ENCODE results near the gene BMPER. TPM values are rescaled to one million over a fixed set of nuclear protein-coding genes. Genes with fewer than 3 reads are reported as not detected.

BMPER gene
- total RNA-seq, 1 experiment from 2014 or later, result not detected

DNA sequence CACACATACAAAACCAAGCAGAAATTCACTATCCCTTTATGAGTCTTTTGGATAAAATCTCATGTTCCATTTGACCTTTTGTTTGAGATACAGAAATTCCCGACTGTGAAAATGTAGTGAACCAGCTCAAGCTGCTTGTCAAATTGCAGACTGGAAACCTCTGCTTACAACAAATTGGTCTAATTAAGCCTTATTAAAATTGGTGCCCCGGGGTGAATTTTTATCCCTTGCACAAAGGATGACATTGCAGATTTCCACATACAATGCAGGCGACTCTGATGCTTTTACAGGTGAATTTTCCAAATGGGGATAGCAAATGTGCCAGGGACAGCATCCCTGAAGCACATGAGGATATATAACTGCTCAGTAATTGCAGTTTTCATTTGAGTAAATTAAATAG, 257.3 kb downstream of the BMPER start:
- intact Hi-C loops (cut with micrococcal nuclease; ENCODE audit: unreplicated experiment), result no loop called here
- DNase-seq, result no peak
- TF ChIP-seq, protein P1, sequence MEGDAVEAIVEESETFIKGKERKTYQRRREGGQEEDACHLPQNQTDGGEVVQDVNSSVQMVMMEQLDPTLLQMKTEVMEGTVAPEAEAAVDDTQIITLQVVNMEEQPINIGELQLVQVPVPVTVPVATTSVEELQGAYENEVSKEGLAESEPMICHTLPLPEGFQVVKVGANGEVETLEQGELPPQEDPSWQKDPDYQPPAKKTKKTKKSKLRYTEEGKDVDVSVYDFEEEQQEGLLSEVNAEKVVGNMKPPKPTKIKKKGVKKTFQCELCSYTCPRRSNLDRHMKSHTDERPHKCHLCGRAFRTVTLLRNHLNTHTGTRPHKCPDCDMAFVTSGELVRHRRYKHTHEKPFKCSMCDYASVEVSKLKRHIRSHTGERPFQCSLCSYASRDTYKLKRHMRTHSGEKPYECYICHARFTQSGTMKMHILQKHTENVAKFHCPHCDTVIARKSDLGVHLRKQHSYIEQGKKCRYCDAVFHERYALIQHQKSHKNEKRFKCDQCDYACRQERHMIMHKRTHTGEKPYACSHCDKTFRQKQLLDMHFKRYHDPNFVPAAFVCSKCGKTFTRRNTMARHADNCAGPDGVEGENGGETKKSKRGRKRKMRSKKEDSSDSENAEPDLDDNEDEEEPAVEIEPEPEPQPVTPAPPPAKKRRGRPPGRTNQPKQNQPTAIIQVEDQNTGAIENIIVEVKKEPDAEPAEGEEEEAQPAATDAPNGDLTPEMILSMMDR (IDR thresholded peaks at IDR 0.05; ENCODE audit: insufficient read depth in 1 of 2, low read depth in 1 of 2, low read length in 1 of 2, severe bottlenecking in 1 of 2, unreplicated experiment in 1 of 2), result no peak
- Histone ChIP-seq H3K9me3 (no peaks in the 10 kb centered on the region), H3K4me3 (ENCODE audit: low read depth, low read length) (no peak overlapping the region), H3K4me1 (no peaks in the 10 kb centered on the region), H3K36me3 (ENCODE audit: control insufficient read depth, insufficient read depth, low read length) (no peaks in the 10 kb centered on the region), H3K27me3 (replicated peaks; ENCODE audit: control insufficient read depth, insufficient read depth, low read length) (no peaks in the 10 kb centered on the region; the same call in 1 of the 2 replicates)
- H3K27ac Mint-ChIP-seq (ENCODE audit: unreplicated experiment), result no peak overlapping the region
- no peaks in the 10 kb centered on the region for H3K36me3 Mint-ChIP-seq (ENCODE audit: insufficient read depth, unreplicated experiment)
- peaks cover 17% of the 10 kb centered on the region for H3K9me3 Mint-ChIP-seq (ENCODE audit: unreplicated experiment)
- POLR2A ChIA-PET, result no interaction called here
- H3K4me1 Mint-ChIP-seq (ENCODE audit: low read depth, unreplicated experiment), result no peaks in the 10 kb centered on the region
- H3K27me3 Mint-ChIP-seq (ENCODE audit: insufficient read depth, unreplicated experiment), result no peaks in the 10 kb centered on the region
- no peak overlapping the region for H3K4me3 Mint-ChIP-seq (ENCODE audit: unreplicated experiment)
- BruUV-seq (replicated peaks), result no TSS peak
- CTCF ChIA-PET, result no interaction called here

DNA sequence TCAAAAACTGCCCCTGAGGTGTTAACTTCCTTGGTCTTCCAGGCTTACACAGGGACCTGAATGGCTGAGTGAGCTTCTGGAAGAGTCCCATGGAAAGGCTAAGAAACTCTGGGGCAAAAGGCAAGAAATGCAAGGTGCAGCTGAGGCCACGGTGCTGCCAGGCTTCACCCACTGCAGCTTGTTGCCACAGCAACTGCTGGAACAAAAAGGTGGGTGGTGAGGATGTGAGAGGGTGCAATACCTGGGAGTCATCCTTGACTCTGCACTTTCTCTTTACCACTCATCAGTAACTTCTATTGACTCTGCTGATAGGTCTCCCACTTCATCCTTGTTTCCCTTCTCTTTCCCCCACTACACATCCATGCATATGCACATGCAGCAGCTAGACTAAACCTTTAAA, 258.6 kb downstream of the BMPER start:
- DNase-seq, result no peak
- no TSS peak for BruUV-seq (replicated peaks)
- no peaks in the 10 kb centered on the region for H3K4me1 ChIP-seq
- ChIA-PET POLR2A (no interaction called here), CTCF (no interaction called here)
- H3K4me1 Mint-ChIP-seq (ENCODE audit: low read depth, unreplicated experiment), result no peaks in the 10 kb centered on the region
- H3K4me3 ChIP-seq (ENCODE audit: low read depth, low read length), result no peak overlapping the region
- intact Hi-C loops (cut with micrococcal nuclease; ENCODE audit: unreplicated experiment), result no loop called here
- peaks cover 29% of the 10 kb centered on the region for H3K9me3 Mint-ChIP-seq (ENCODE audit: unreplicated experiment)
- no peaks in the 10 kb centered on the region for H3K36me3 ChIP-seq (ENCODE audit: control insufficient read depth, insufficient read depth, low read length)
- TF ChIP-seq, protein P1 (IDR thresholded peaks at IDR 0.05; ENCODE audit: insufficient read depth in 1 of 2, low read depth in 1 of 2, low read length in 1 of 2, severe bottlenecking in 1 of 2, unreplicated experiment in 1 of 2), result no peak
- H3K36me3 Mint-ChIP-seq (ENCODE audit: insufficient read depth, unreplicated experiment), result no peaks in the 10 kb centered on the region
- no peaks in the 10 kb centered on the region for H3K9me3 ChIP-seq
- H3K27ac Mint-ChIP-seq (ENCODE audit: unreplicated experiment), result no peak overlapping the region
- no peaks in the 10 kb centered on the region for H3K27me3 Mint-ChIP-seq (ENCODE audit: insufficient read depth, unreplicated experiment)
- no peaks in the 10 kb centered on the region; the same call in 1 of the 2 replicates for H3K27me3 ChIP-seq (replicated peaks; ENCODE audit: control insufficient read depth, insufficient read depth, low read length)
- H3K4me3 Mint-ChIP-seq (ENCODE audit: unreplicated experiment), result no peak overlapping the region

DNA sequence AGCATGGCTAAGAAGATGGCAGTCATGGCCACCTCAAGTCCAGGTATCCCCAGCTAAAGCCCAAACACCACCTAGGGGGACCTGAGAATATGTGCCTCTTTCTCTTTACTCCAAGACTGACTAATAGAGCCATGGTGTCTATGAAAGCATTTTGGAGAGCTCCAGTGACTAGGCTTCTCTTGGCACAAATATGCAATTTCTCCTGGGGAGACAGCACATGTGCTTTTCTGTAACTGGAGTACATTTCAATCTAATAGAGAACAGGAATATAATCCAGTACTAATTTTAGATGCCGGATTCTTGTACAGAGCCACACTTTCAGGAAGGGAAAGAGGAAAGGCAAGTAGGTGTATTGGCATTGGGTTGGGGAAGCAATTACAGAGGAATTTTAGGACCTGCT, 260.1 kb downstream of the BMPER start:
- no peaks in the 10 kb centered on the region for H3K27me3 Mint-ChIP-seq (ENCODE audit: insufficient read depth, unreplicated experiment)
- intact Hi-C loops (cut with micrococcal nuclease; ENCODE audit: unreplicated experiment), result no loop called here
- CTCF ChIA-PET, result no interaction called here
- TF ChIP-seq, protein P1 (IDR thresholded peaks at IDR 0.05; ENCODE audit: insufficient read depth in 1 of 2, low read depth in 1 of 2, low read length in 1 of 2, severe bottlenecking in 1 of 2, unreplicated experiment in 1 of 2), result peak in 1 of 2 experiments; percentile 2
- POLR2A ChIA-PET, result no interaction called here
- H3K9me3 Mint-ChIP-seq (ENCODE audit: unreplicated experiment), result peaks cover 36% of the 10 kb centered on the region
- DNase-seq, result no peak
- Histone ChIP-seq H3K4me1 (no peaks in the 10 kb centered on the region), H3K9me3 (no peaks in the 10 kb centered on the region), H3K4me3 (ENCODE audit: low read depth, low read length) (no peak overlapping the region), H3K27me3 (replicated peaks; ENCODE audit: control insufficient read depth, insufficient read depth, low read length) (no peaks in the 10 kb centered on the region; the same call in 1 of the 2 replicates), H3K36me3 (ENCODE audit: control insufficient read depth, insufficient read depth, low read length) (no peaks in the 10 kb centered on the region)
- no peak overlapping the region for H3K27ac Mint-ChIP-seq (ENCODE audit: unreplicated experiment)
- no TSS peak for BruUV-seq (replicated peaks)
- no peak overlapping the region for H3K4me3 Mint-ChIP-seq (ENCODE audit: unreplicated experiment)
- no peaks in the 10 kb centered on the region for H3K4me1 Mint-ChIP-seq (ENCODE audit: low read depth, unreplicated experiment)
- H3K36me3 Mint-ChIP-seq (ENCODE audit: insufficient read depth, unreplicated experiment), result no peaks in the 10 kb centered on the region
